T-helper 1 cell (primary cell): ENCODE results near the gene UGT2A3.

Experiments
- DNase-seq, 5 donors: peaks; one replicate each; pipeline ENCODE4 v3.0.0-alpha.2; 2012 to 2020

Gene UGT2A3

DNA sequence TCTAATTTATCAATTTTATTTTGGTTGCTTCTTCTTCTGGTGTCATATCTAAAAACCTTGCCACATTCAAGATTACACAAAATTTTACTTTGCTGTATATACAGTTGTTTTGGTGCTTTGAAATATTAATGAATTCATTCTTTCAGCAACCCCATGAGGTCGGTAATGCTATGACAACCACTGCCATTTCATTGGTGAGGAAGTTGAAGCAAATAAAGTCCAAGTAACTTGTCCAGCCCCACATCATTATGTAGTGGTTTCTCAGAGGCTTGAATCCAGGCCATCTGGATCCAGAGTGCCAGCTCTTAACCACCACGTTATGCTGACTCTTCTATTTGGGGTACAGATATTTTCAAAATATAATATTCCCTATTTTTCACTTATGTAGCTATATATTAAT, 42.2 kb downstream of the UGT2A3 start:
- DNase-seq: no peak

DNA sequence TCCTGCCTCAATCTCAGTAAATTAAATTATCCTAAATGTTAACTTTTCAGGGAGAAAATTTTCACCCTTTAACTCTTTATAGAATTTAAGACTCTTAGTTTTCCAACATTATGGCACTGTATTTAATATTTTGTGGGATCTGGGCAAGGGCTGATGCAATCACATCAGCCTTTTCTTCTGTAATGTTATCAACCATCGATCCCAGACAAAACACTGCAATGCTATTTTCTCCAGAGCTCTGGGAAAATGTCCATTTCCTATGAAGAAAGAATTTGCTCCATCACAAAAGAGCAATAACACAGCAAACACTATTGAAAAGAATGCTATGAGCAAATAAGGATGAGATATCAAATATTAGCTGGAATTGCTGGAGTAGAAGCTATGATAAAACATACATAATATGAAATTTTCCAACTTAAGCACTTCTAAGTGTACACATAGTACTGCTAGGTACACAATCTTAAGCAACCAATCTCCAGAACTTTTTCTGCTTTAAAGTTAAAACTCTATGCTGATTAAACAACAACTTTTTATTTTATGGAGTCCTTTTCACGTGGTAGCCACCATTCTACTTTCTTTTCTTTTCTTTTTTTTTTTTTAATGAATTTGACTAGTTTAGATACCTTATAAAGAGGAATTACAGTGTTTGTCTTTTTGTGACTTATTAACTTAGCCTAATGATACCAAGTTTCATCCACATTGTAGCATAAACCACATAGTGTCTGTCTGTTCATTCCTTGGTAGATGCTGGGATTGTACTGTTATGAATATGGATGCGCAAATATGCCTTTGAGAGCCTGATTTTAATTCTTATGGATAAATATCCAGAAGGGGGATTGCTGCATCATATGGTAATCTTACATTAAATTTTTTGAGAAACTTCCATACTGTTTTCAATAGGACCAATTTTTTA, 43.6 kb downstream of the UGT2A3 start:
- no peak for DNase-seq

DNA sequence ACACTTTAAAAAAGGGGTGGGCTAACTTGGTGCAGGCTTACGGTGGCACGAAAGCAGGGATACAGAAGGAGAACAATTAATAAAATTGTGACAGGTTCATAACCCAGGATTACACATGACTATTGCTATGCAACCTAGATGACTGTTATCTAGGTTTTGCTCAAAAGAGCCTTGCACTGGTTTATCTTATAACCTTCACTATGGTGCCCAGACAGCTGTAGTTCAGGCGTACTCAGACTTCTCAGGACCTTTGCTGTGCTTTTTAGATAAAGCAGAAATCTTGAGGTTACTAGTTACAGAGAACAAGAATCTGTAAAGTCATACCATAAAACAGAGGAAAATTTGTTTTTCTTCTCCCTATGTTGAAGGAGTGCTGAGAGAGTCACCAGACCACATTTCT, 44.4 kb downstream of the UGT2A3 start:
- DNase-seq: no peak

DNA sequence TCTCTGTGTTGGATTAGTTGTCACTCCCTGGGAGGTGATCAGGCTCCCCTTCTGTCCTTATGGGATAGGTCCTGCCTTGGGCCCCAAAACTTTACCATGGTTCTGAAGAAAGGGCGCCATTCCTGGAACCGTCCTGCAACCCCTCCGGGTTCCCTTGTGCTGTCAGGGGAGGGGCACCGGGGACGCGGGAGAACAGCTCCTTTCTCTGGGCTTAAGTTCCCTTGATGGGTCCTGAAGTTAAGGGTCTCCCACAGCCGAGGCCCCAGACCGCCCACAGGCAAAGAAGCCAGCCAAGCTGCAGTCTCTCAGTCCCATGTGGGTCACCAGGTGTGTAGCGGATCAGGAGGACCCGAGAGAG, 44.8 kb downstream of the UGT2A3 start:
- no peak for DNase-seq

DNA sequence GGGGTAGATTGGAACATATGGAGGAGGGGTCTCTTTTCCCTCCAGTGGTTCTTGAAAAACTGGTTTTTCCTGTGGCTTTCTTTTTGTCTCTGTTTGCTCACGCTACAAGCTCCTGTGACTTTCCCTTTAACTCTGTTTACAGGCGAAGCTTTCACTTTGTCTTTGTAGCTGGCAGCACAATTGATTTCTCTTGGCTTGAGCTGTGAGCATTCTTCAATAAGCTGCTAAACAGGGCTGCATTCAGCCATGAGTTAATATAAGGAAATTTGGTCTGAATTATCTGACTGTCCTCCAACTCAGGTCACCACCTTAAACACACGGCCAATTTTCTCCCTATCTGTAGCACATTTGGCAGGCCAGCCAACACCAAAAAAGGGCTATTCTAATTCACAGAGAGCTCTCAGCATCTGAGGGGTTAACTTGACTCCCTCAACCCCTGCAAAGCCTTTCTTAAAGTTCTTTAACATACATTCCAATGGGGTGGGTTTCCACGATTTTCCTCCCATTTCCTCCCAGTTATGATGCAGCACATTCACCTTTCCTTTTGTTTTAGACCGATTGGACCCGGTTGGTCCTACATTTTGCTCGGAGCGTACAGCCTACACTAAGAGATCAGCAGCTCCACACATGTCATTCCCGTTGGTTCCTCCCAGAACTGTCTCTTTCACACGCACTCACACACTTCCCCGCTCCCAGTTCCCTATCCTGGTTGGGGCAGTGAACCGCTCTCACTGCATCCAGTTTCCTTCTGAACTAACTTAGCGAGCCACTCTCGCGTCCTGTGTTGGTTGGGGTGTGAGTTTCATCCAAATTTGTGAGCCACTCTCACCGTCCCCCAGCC, 45.4 kb downstream of the UGT2A3 start:
- DNase-seq: no peak

DNA sequence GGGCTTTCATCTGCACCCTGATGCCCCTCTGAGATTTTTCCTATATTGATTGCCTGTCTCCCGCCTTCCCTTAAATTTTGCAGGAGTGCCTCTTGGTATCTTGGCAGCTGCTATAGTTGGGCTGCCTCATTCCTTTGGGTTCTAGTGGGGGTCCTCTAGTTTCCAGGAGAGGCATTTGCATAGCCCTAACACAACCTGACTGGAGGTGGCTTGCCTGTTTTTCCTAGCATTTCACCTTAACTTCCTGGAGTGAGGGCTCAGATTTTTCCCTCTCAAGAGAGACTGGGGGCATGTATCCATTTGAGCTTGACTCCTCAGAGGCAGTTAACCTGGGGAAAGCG, 46.0 kb downstream of the UGT2A3 start:
- DNase-seq: no peak

DNA sequence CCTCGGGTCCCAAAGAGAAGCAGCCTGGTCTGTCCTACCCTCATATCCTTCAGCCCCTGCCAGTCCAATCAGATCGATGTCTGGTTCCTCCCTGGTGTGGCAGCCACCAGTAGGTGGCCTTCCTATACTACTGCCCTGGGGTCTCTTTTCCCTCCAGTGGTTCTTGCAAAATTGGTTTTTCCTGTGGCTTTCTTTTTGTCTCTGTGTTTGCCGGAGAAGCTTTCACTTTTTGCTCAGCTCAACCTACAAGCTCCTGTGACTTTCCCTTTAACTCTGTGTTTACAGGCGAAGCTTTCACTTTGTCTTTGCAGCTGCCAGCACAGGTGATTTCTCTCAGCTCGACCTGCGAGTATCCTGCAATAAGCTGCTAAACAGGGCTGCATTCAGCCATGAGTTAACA, 46.8 kb downstream of the UGT2A3 start:
- DNase-seq: no peak

DNA sequence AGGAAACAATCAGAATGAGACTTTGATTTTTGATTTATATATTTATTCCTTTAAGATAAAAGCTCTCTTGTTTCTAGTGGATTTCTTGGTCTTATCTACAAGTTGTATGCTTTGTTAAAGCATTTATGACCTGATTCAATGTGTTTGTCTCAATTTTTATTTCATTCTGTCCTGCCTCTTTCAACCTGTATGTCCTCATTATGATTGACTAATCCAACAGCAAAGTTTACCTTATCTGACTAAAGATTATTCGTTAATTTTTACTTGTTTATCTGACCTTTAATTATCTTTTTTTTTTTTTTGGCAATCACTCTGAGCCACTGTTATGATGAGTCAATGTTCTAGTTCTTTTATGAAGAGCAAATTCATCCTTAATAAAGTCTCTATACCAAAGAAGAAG, 54.9 kb downstream of the UGT2A3 start:
- DNase-seq: no peak

DNA sequence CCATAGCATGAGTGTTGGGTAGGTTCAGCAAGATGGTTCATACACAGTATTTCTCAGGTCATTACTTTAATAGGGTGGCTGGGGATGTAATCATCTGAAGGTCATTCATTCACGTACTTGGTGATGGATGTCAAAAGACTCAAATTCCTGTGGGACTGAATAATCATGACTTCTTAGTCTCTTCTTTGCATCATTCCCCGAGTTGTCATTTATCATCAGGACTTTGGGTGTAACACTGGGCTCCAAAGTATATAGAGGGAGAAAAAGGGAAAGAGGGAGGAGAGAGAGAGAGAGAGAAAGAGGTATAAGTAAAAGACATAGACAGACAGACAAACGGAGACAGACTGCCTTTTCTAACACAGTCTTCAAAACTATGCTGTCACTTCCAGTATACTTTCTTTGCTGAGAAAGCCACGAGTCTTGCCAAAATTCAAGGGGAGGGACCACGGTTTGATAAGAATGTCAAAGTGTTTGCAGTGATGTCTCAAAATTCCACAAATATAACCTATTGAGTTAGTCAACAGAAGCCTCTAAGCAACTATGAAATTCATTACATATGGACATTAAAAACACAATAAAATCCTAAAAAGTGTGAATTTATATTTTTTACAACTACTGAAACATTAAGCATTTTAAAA, 55.9 kb downstream of the UGT2A3 start:
- no peak for DNase-seq

DNA sequence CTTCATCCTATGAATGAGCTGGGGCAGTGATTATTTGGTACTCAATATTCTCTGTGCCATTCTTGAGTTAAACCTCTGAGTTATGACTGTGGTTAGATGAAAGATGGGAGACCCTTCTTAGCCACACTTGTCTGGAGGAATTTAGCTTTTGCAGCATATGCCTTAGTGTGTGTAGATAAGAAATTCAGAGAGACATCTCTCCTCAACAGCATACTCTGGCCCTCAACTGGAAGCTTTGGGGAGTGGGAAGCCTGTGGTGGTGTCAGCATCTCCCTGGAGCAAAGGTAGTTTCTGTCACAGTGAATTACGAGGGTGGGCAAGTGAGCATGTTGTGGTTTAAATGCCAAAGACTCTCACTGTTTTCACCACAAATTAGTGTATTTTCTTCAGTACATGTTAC, 58.7 kb downstream of the UGT2A3 start:
- no peak for DNase-seq

DNA sequence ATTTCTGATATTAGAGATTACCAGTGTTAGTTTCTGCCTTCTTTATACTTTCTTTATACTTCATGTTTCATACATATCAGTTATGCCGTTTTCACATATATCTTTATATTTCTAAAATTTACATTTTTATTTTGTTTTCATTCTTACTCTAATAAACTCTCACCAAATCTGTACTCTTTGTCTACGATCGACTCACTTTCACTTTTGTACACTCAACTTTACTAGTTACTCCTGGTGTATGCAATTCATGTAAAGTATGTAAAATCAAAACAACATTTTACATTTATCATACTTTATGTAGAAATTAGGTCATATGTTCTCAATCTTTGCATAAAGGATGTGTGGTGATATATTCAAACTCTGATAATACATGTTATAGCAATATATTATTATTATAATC, 59.9 kb downstream of the UGT2A3 start:
- no peak for DNase-seq

DNA sequence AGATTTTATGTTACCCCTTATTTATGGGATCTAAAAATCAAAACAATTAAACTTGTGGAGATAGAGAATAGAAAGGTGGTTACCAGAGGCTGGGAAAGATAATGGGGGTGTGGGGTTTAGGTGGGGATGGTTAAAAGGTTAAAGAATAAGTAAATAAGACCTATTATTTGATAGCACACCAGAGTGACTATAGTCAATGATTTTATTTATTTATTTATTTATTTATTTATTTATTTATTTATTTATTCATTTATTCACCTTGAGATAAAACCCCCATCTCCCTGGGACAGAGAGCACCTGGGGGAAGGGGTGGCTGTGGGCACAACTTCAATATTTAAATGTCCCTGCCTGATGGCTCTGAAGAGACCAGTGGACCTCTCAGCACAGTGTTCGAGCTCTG, 66.1 kb downstream of the UGT2A3 start:
- no peak for DNase-seq

DNA sequence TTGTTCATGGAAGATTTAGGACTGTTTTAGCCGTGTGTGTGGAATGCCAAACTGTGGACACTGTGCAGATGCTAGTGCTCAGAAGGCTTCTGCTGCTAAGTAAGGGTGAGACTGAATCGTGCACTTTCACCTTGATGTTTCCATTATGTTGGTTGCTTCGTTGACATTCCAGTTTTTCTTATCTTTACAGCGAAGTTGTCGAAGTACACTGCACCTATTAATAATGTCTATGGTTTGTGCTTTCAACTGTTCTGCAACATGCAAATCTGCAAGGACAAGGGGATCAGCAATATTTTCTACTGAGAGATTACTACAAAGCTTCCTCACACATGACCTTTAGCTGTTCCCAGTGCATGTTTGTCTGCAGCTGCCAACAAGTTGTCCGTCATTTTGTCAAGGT, 67.7 kb downstream of the UGT2A3 start:
- no peak for DNase-seq
